Endothelial cell of umbilical vein (primary cell): ENCODE results near the gene ADD1. TPM values are rescaled to one million over a fixed set of nuclear protein-coding genes. Genes with fewer than 3 reads are reported as not detected.

Source experiments
- BruUV-seq: library from RNA; stranded (reverse); fragments of 400-500 nt; replicated peaks from 2 replicates; lab custom pipeline; 2021; lab: Mats Ljungman, UMichigan
- CTCF ChIA-PET: fragments of 300-600, 350-600 bp; sonication (Branson Sonifier 250); formaldehyde crosslinking; loops from one replicate; lab custom pipeline; 2021; ENCODE audit warnings: antibody characterized with exemption, inconsistent platforms; lab: Charles Lee
- POLR2A ChIA-PET: fragments of 300-600, 350-600 bp; sonication (Branson Sonifier 250); formaldehyde crosslinking; loops from one replicate; lab custom pipeline; 2021; ENCODE audit warnings: antibody characterized with exemption, inconsistent platforms; lab: Charles Lee
- DNase-seq: peaks from one replicate; pipeline ENCODE4 v3.0.0-alpha.2; 2011; ENCODE audit warnings: low read depth, low spot score
- FAIRE-seq: peaks from 2 replicates; lab custom pipeline; 2011; peaks lifted over from hg19 to GRCh38; lab: Jason Lieb, UNC
- H2AFZ ChIP-seq: 2 replicates; pipeline ENCODE4 v1.6.0; 2012; ENCODE audit warnings: low read depth, low read length, control low read depth, inconsistent platforms
- H3K27ac ChIP-seq: 2 replicates; pipeline ENCODE4 v1.5.1; 2011; ENCODE audit warnings: low read depth, mild to moderate bottlenecking, control low read depth, low read length, moderate library complexity; ENCODE audit not compliant: insufficient read depth
- H3K27me3 ChIP-seq, 2 experiments: 2 replicates each; pipeline versions ENCODE4 v1.6.0 to v1.6.1; 2011; ENCODE audit warnings: low read length in 2 of 2, mixed read lengths in 1 of 2; ENCODE audit not compliant: control insufficient read depth in 2 of 2, insufficient read depth in 2 of 2
- H3K36me3 ChIP-seq, 2 experiments: 2 replicates in 1 of 2; 3 replicates in 1 of 2; pipeline ENCODE4 v1.5.1; 2011; ENCODE audit warnings: low read length in 2 of 2, mild to moderate bottlenecking in 1 of 2, moderate library complexity in 1 of 2; ENCODE audit not compliant: control insufficient read depth in 2 of 2, insufficient read depth in 2 of 2; ENCODE audit errors: extremely low read depth in 1 of 2
- H3K4me1 ChIP-seq: 3 replicates; pipeline ENCODE4 v1.5.1; 2011; ENCODE audit warnings: mild to moderate bottlenecking, low read length; ENCODE audit not compliant: control insufficient read depth, insufficient read depth; ENCODE audit errors: extremely low read depth
- H3K4me2 ChIP-seq: 2 replicates; pipeline ENCODE4 v1.6.1; 2011; ENCODE audit warnings: low read length, control low read depth, mixed read lengths; ENCODE audit not compliant: insufficient read depth
- H3K4me3 ChIP-seq, 3 experiments: fragments of 200-600 bp in 1 of 3; sonication (generic), shearing (Covaris generic) in 1 of 3; replicated peaks in 1 of 3; 2 replicates each; pipeline ENCODE4 v1.5.1; 2011 to 2016; ENCODE audit warnings: control low read depth in 3 of 3, low read length in 3 of 3, mild to moderate bottlenecking in 2 of 3, inconsistent platforms in 1 of 3, low read depth in 1 of 3, moderate library complexity in 1 of 3; ENCODE audit not compliant: insufficient read depth in 1 of 3
- H3K79me2 ChIP-seq: 2 replicates; pipeline ENCODE4 v1.6.0; 2012; ENCODE audit warnings: low read length, inconsistent platforms; ENCODE audit not compliant: control insufficient read depth, insufficient read depth
- H3K9ac ChIP-seq: replicated peaks from 2 replicates; pipeline ENCODE3; 2011; ENCODE audit warnings: low read length, control low read depth; ENCODE audit not compliant: insufficient read depth; ENCODE audit errors: extremely low read depth
- H3K9me1 ChIP-seq: replicated peaks from 3 replicates; pipeline ENCODE4 v1.6.0; 2011; ENCODE audit warnings: mild to moderate bottlenecking, low read length; ENCODE audit not compliant: control insufficient read depth, insufficient read depth; ENCODE audit errors: extremely low read depth
- H3K9me3 ChIP-seq: replicated peaks from 2 replicates; pipeline ENCODE4 v1.5.1; 2012; ENCODE audit warnings: low read length, inconsistent platforms; ENCODE audit not compliant: control insufficient read depth, insufficient read depth
- H4K20me1 ChIP-seq: replicated peaks from 2 replicates; pipeline ENCODE3; 2011; ENCODE audit warnings: mild to moderate bottlenecking, low read length; ENCODE audit not compliant: control insufficient read depth, insufficient read depth; ENCODE audit errors: extremely low read depth
- CTCF ChIP-seq, 2 donors: IDR thresholded peaks; 1 replicate in 1 of 2; 2 replicates in 1 of 2; pipeline ENCODE4 v1.5.1; 2011; ENCODE audit warnings: low read length in 2 of 2, mild to moderate bottlenecking in 2 of 2, moderate library complexity in 2 of 2, control low read depth in 1 of 2, inconsistent platforms in 1 of 2, low read depth in 1 of 2; ENCODE audit not compliant: insufficient read depth in 1 of 2; ENCODE audit errors: extremely low read depth in 1 of 2
- EZH2 ChIP-seq: IDR thresholded peaks from 2 replicates; pipeline ENCODE4 v1.6.1; 2012; ENCODE audit warnings: borderline replicate concordance, low read depth, mild to moderate bottlenecking, moderate library complexity, low read length, inconsistent platforms; ENCODE audit not compliant: severe bottlenecking
- FOS ChIP-seq: IDR thresholded peaks from 2 replicates; pipeline ENCODE4 v1.6.1; 2011; ENCODE audit warnings: mild to moderate bottlenecking, low read length, moderate library complexity, borderline replicate concordance; ENCODE audit not compliant: insufficient read depth
- GATA2 ChIP-seq: IDR thresholded peaks from 2 replicates; pipeline ENCODE4 v1.7.0; 2011; ENCODE audit warnings: low read depth, mild to moderate bottlenecking, moderate library complexity, mixed read lengths, low read length; ENCODE audit not compliant: insufficient read length, insufficient read depth
- JUN ChIP-seq: IDR thresholded peaks from 2 replicates; pipeline ENCODE4 v1.6.1; 2011; ENCODE audit warnings: borderline replicate concordance, low read depth; ENCODE audit not compliant: insufficient read length, insufficient read depth
- MAX ChIP-seq: IDR thresholded peaks from 2 replicates; pipeline ENCODE4 v1.6.1; 2011; ENCODE audit not compliant: insufficient read depth, insufficient read length
- MYC ChIP-seq: IDR thresholded peaks from one replicate; pipeline ENCODE4 v1.6.1; 2011; ENCODE audit warnings: mild to moderate bottlenecking, low read depth, low read length
- POLR2A ChIP-seq: IDR thresholded peaks from 2 replicates; pipeline ENCODE4 v1.6.1; 2012; ENCODE audit warnings: low read depth, mild to moderate bottlenecking, control low read depth, low read length
- POLR2AphosphoS5 ChIP-seq: IDR thresholded peaks from 2 replicates; pipeline ENCODE4 v1.6.1; 2012; ENCODE audit warnings: low read depth, mild to moderate bottlenecking, control low read depth, low read length, moderate library complexity; ENCODE audit not compliant: insufficient read depth
- dilution Hi-C: fragments of 300-500 bp; cut with MboI; formaldehyde crosslinking; loops from one replicate; pipeline ENCODE4 v1.15.0; 2019; ENCODE audit warnings: low sequenced_read_pairs; ENCODE audit not compliant: extremely low pct_ligation_motif_present
- intact Hi-C: fragments of 100-400 bp; cut with micrococcal nuclease; formaldehyde crosslinking; loops from one replicate; pipeline ENCODE4 v1.10.0; 2022
- polyA plus RNA-seq, 4 experiments: library from polyadenylated mRNA; depleted of rRNA in 3 of 4; stranded (reverse) in 3 of 4; unstranded in 1 of 4; fragments of >200 nt; gene quantifications; 2 replicates each; pipeline versions ENCODE4 v1.2.1 to v1.2.3, GENCODE V29; 2011 to 2012; ENCODE audit warnings: missing spikeins in 1 of 4
- total RNA-seq: library from RNA; stranded (reverse); gene quantifications from 2 replicates; pipeline ENCODE4 v1.2.3, GENCODE V29; 2021

The ADD1 gene
- total and polyA plus RNA-seq, 2 donors (not counting 3 experiments of a cell fraction or from before 2014, with no cell fraction given) = 219 to 305 TPM

GRCh38 chr4:2932951-2933565 lies 89.4 kb downstream of the ADD1 start:
- POLR2A ChIA-PET = no interaction called here
- H3K9me3 ChIP-seq = no peaks in the 10 kb centered on the region
- intact Hi-C loops = loop anchor here (1.0 to 5.0 kb wide), 2 partner anchors 91 to 169 kb away; partner anchors contain the start of gene ADD1
- peaks cover 18% of the 10 kb centered on the region for H3K79me2 ChIP-seq
- H4K20me1 ChIP-seq = no peaks in the 10 kb centered on the region
- peaks cover 28% of the 10 kb centered on the region for H3K4me1 ChIP-seq
- H2AFZ ChIP-seq = no peak overlapping the region
- no TSS peak for BruUV-seq
- H3K4me2 ChIP-seq = peak overlapping the region; percentile 53
- H3K27ac ChIP-seq = no peak overlapping the region
- H3K4me3 ChIP-seq = peak overlapping the region; percentile 51 to 65 (median 57)
- no peak overlapping the region for H3K9ac ChIP-seq
- no peaks in the 10 kb centered on the region for H3K9me1 ChIP-seq
- H3K36me3 ChIP-seq = peaks cover 7 to 27% of the 10 kb centered on the region in 2 experiments
- CTCF ChIA-PET = no interaction called here
- FAIRE-seq (peak; percentile 59), DNase-seq (no peak)
- TF ChIP-seq FOS (no peak), CTCF (IDR thresholded peaks at IDR 0.05; ENCODE audit: extremely low read depth in 1 of 2, insufficient read depth in 1 of 2, low read depth in 1 of 2, low read length in 2 of 2) (no peak), POLR2A (no peak)
- dilution Hi-C loops = no loop called here
- H3K27me3 ChIP-seq = no peaks in the 10 kb centered on the region

GRCh38 chr4:2933566-2934076 lies 90.0 kb downstream of the ADD1 start:
- dilution Hi-C loops = no loop called here

More at GRCh38 chr4:2933566-2934076, 90.0 kb downstream of the ADD1 start:
- intact Hi-C loops = loop anchor here (1.0 to 5.0 kb wide), 3 partner anchors 91 to 177 kb away; partner anchors contain the start of genes ADD1 and TNIP2
- H3K36me3 ChIP-seq = peaks cover 8 to 25% of the 10 kb centered on the region in 2 experiments
- no peaks in the 10 kb centered on the region for H4K20me1 ChIP-seq
- peak overlapping the region; percentile 53 for H3K4me2 ChIP-seq
- no peaks in the 10 kb centered on the region for H3K9me1 ChIP-seq
- H3K9me3 ChIP-seq = no peaks in the 10 kb centered on the region
- no peaks in the 10 kb centered on the region for H3K27me3 ChIP-seq
- ChIA-PET POLR2A (no interaction called here), CTCF (no interaction called here)
- no peak overlapping the region for H3K27ac ChIP-seq
- TF ChIP-seq GATA2 (no peak), JUN (no peak), MAX (no peak), EZH2 (no peak), MYC (no peak), POLR2A (no peak), POLR2AphosphoS5 (no peak), CTCF (IDR thresholded peaks at IDR 0.05; ENCODE audit: extremely low read depth in 1 of 2, insufficient read depth in 1 of 2, low read depth in 1 of 2, low read length in 2 of 2) (no peak), FOS (no peak)
- no TSS peak for BruUV-seq
- H3K9ac ChIP-seq = peak overlapping the region; percentile 55
- peak overlapping the region; percentile 51 to 65 (median 57) for H3K4me3 ChIP-seq
- peaks cover 28% of the 10 kb centered on the region for H3K4me1 ChIP-seq
- peak; percentile 33 for DNase-seq
- FAIRE-seq = no peak
- H2AFZ ChIP-seq = peak overlapping the region; percentile 17
- H3K79me2 ChIP-seq = peaks cover 18% of the 10 kb centered on the region
